GM12878 (cell line): ENCODE results near the gene FSD1L. TPM values are rescaled to one million over a fixed set of nuclear protein-coding genes. Genes with fewer than 3 reads are reported as not detected.

Source experiments
- ATAC-seq: fragments of 200-7000 bp; cut with Tn5 transposase; 3 replicates; pipeline ENCODE4 v1.9.1; 2020; ENCODE audit warnings: mild to moderate bottlenecking, moderate library complexity
- BruUV-seq: library from RNA; stranded (reverse); fragments of 400-500 nt; replicated peaks from 2 replicates; lab custom pipeline; 2021; lab: Mats Ljungman, UMichigan
- CTCF ChIA-PET: fragments of 300-600 bp; sonication (Branson Sonifier 250); formaldehyde crosslinking; extraction: SDS; loops from one replicate; lab custom pipeline; 2021; ENCODE audit warnings: inconsistent platforms; lab: Yijun Ruan, JAX
- POLR2A ChIA-PET: fragments of 350-600 bp; formaldehyde crosslinking; extraction: SDS; loops from one replicate; lab custom pipeline; 2021; ENCODE audit warnings: inconsistent platforms; lab: Charles Lee
- RAD21 ChIA-PET: fragments of 300-600 bp; sonication (Branson Sonifier 250); formaldehyde crosslinking; loops from one replicate; lab custom pipeline; 2023; ENCODE audit warnings: antibody characterized with exemption; ENCODE audit not compliant: unreplicated experiment; lab: Charles Lee
- SMC1A ChIA-PET: fragments of 300-600 bp; sonication (Branson Sonifier 250); formaldehyde crosslinking; loops from one replicate; lab custom pipeline; 2023; ENCODE audit not compliant: unreplicated experiment, uncharacterized antibody; lab: Charles Lee
- DNase-seq: peaks from one replicate; pipeline ENCODE4 v3.0.0-alpha.2; 2011; ENCODE audit warnings: low read depth, low spot score
- FAIRE-seq: peaks from 3 replicates; lab custom pipeline; 2011; peaks lifted over from hg19 to GRCh38; lab: Jason Lieb, UNC
- H2AFZ ChIP-seq: 2 replicates; pipeline ENCODE4 v1.6.0; 2011; ENCODE audit warnings: low read depth, low read length, control low read depth; ENCODE audit not compliant: control insufficient read depth
- H3K27ac ChIP-seq: 2 replicates; pipeline ENCODE4 v1.5.1; 2011; ENCODE audit warnings: control low read depth; ENCODE audit not compliant: control insufficient read depth, insufficient read depth
- H3K27me3 ChIP-seq, 2 experiments: replicated peaks in 1 of 2; 2 replicates each; pipeline versions ENCODE4 v1.6.0 to v1.6.1; 2011; ENCODE audit warnings: low read length in 1 of 2; ENCODE audit not compliant: control insufficient read depth in 2 of 2, insufficient read depth in 2 of 2
- H3K36me3 ChIP-seq, 2 experiments: 2 replicates each; pipeline ENCODE4 v1.5.1; 2011; ENCODE audit warnings: low read length in 1 of 2; ENCODE audit not compliant: control insufficient read depth in 2 of 2, insufficient read depth in 2 of 2
- H3K4me1 ChIP-seq: 2 replicates; pipeline ENCODE4 v1.6.1; 2011; ENCODE audit warnings: mild to moderate bottlenecking, low read length, moderate library complexity, mixed read lengths; ENCODE audit not compliant: control insufficient read depth, insufficient read depth
- H3K4me2 ChIP-seq: 2 replicates; pipeline ENCODE4 v1.6.0; 2011; ENCODE audit warnings: control low read depth; ENCODE audit not compliant: control insufficient read depth, insufficient read depth
- H3K4me3 ChIP-seq: fragments of 200-600 bp; sonication (generic); 2 replicates; pipeline ENCODE4 v1.5.1; 2016
- H3K79me2 ChIP-seq: 2 replicates; pipeline ENCODE4 v1.6.0; 2011; ENCODE audit warnings: low read length; ENCODE audit not compliant: control insufficient read depth, insufficient read depth
- H3K9ac ChIP-seq: 2 replicates; pipeline ENCODE4 v1.8.0; 2011; ENCODE audit warnings: low read length, control low read depth, mixed read lengths; ENCODE audit not compliant: control insufficient read depth, insufficient read depth
- H3K9me3 ChIP-seq: replicated peaks from 3 replicates; pipeline ENCODE4 v1.5.1; 2011; ENCODE audit warnings: mild to moderate bottlenecking, low read length; ENCODE audit not compliant: control insufficient read depth, insufficient read depth
- H4K20me1 ChIP-seq: 2 replicates; pipeline ENCODE4 v1.6.0; 2011; ENCODE audit not compliant: control insufficient read depth, insufficient read depth
- NFXL1 ChIP-seq: fragments of 450-650 bp; IDR thresholded peaks from 2 replicates; pipeline ENCODE4 v1.6.1; 2017; ENCODE audit warnings: antibody characterized with exemption, mild to moderate bottlenecking, borderline replicate concordance
- SMC3 ChIP-seq: IDR thresholded peaks from 2 replicates; pipeline ENCODE4 v1.6.1; 2011; ENCODE audit warnings: low read length, improper control_type of control experiment, borderline replicate concordance
- ZBTB11 ChIP-seq: fragments of 450-650 bp; formaldehyde crosslinking; IDR thresholded peaks from 2 replicates; pipeline ENCODE4 v1.5.0; 2022; ENCODE audit warnings: mild to moderate bottlenecking, missing genetic modification characterization
- WGBS: methylation state at CpG from one replicate; pipeline ENCODE4 v1.1.6; 2016; ENCODE audit warnings: low lambda C conversion rate; ENCODE audit not compliant: insufficient replicate concordance, insufficient coverage; ENCODE audit errors: missing lambda C conversion rate; 5-methylcytosine and 5-hydroxymethylcytosine counted together
- in situ Hi-C: fragments of 300-500 bp; cut with MboI; formaldehyde crosslinking; loops from 9 replicates; pipeline ENCODE4 v1.14.3; 2018; ENCODE audit warnings: mixed read lengths
- intact Hi-C: fragments of 100-400 bp; cut with micrococcal nuclease; formaldehyde crosslinking; loops from one replicate; pipeline ENCODE4 v1.14.2; 2022; ENCODE audit not compliant: unreplicated experiment
- polyA plus RNA-seq, 11 experiments: library from polyadenylated mRNA; depleted of rRNA in 4 of 11; unstranded in 6 of 11; stranded (reverse) in 5 of 11; fragments of >200 nt; fragmentation: Nextera tagmentation in 4 of 11; fragmentation: Illumina TruSeq in 1 of 11; extraction: Ambion mirVana in 4 of 11; extraction: Trizol in 1 of 11; gene quantifications; 1 replicate in 1 of 11; 2 replicates in 10 of 11; pipeline versions ENCODE4 v1.2.1 to v1.2.3, GENCODE V29; 2011 to 2016; ENCODE audit warnings: inconsistent platforms in 2 of 11, missing spikeins in 2 of 11, low read depth in 1 of 11
- total RNA-seq, 4 experiments: library from RNA; depleted of rRNA in 3 of 4; stranded (reverse); fragments of >200 nt in 3 of 4; fragmentation: Illumina TruSeq in 1 of 4; extraction: Trizol in 1 of 4; gene quantifications; 2 replicates each; pipeline versions ENCODE4 v1.2.1 to v1.2.3, GENCODE V29; 2013 to 2021

FSD1L gene
- total and polyA plus RNA-seq, 10 of the 15 experiments (the other 5 are each of a cell fraction or from before 2014, with no cell fraction given) = 11.9 to 52.4 (median 17.0) TPM

DNA sequence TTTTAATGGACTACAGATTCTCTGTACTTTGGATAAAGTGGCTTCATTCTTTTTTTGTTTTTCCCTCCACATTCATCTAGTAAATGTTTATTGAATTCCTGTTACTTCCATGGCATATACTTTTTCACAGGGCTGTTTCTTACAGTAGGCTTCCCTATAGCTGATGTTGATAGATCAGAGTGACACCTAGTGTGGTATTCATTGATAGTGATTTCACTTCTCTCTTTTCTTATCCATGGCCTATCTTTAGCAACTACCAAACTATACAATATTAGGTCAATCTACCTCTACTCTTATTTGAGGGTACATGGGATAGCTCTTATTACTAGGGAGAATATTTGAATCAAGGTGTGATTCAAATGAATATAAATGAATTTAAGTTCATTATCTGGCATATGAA lies 35.8 kb downstream of the FSD1L start (continued):
- no peak for TF ChIP-seq ZBTB11

DNA sequence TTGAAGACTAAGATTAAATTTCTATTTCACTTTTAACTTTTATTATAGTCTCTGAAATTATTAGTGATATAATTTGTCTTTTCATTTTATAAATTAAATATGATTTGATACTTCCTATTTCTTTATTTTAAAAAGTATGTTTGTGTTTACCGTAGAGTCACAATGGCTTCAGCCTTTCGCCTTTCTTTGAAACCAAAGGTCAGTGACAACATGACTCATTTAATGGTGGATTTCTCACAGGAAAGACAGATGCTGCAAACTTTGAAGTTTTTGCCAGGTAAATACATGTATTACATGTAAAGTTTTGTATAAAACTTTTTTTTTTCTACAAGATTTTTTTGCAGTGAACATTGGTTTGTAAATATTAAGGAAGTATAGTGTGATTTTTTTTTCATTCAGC lies 36.4 kb downstream of the FSD1L start:
- intact Hi-C loops = no loop called here
- BruUV-seq = no TSS peak
- no peak for DNase-seq
- RAD21 ChIA-PET = interaction anchor here (0.9 to 1.7 kb wide), 4 partner anchors 17 to 46 kb away, joined by 3 to 7 read pairs (median 4); no protein-coding TSS in a partner anchor
- Histone ChIP-seq H4K20me1 (no peaks in the 10 kb centered on the region), H3K79me2 (no peaks in the 10 kb centered on the region), H3K9ac (no peak overlapping the region), H3K27ac (no peak overlapping the region), H3K4me2 (no peak overlapping the region), H3K9me3 (no peaks in the 10 kb centered on the region), H2AFZ (no peak overlapping the region), H3K4me1 (peaks cover 8% of the 10 kb centered on the region), H3K27me3 (no peaks in the 10 kb centered on the region), H3K4me3 (no peak overlapping the region), H3K36me3 (no peaks in the 10 kb centered on the region; a peak in 1 of 4 replicates)
- no peak for FAIRE-seq
- in situ Hi-C loops = no loop called here
- WGBS = 100% methylated on average over 2 of the region's 2 CpGs
- CTCF ChIA-PET = interaction anchor here (1.3 to 4.3 kb wide), 6 partner anchors 11 to 234 kb away, joined by 4 to 17 read pairs (median 7); no protein-coding TSS in a partner anchor
- POLR2A ChIA-PET = interaction anchor here (1.5 kb wide), 1 partner anchor 11 kb away, joined by 3 read pairs; no protein-coding TSS in a partner anchor
- SMC1A ChIA-PET = interaction anchor here (0.9 to 2.0 kb wide), 6 partner anchors 16 to 48 kb away, joined by 3 to 7 read pairs (median 4); no protein-coding TSS in a partner anchor
- no peak for ATAC-seq
- TF ChIP-seq NFXL1 = no peak
- no peak for TF ChIP-seq SMC3
